ENCODE data around the gene ADGRG6. TPM values are rescaled to one million over a fixed set of nuclear protein-coding genes. Genes with fewer than 3 reads are reported as not detected.

ADGRG6 gene
- total RNA-seq, 1 experiment from 2014 or later: 2.5 TPM

DNA sequence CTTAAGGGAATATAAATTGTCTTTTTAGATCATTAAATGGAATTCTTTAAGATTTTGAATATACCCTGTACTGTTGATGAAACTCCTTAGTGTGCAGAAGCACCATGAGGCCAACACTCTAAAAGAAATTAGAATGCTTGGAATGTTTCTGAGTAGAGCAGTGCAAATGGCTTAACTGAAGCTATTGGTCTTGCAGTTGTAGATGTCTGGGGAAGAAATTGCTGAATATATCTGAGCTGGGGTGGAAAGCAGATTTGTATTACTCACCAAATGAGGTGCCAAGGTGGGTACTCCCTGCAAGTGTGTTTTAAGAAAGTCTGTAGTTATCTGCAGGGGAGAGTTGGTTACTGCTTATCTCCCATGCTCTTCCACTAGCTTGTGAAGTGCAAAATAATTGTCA lies 119.0 kb downstream of the ADGRG6 start:
- no peak overlapping the region for H3K23ac ChIP-seq (ENCODE audit: insufficient read length, low read depth, low read length)
- H3K18ac ChIP-seq (ENCODE audit: insufficient read length, low read depth, low read length): no peak overlapping the region
- no peak for TF ChIP-seq CTCF (conservative IDR thresholded peaks at IDR 0.05)
- H3K4me1 Mint-ChIP-seq: peaks cover 20 to 25% of the 10 kb centered on the region in 2 experiments
- H3K27ac Mint-ChIP-seq: 0 out of 7 replicates have a peak overlapping the region, but pooled peaks of 1 of the 3 experiments have one; percentile 3
- H2AK5ac ChIP-seq (ENCODE audit: insufficient read length, low read length): no peak overlapping the region
- H3K4ac ChIP-seq (ENCODE audit: low read depth, low read length): no peak overlapping the region
- H3K79me2 ChIP-seq (ENCODE audit: insufficient read depth, low read length): no peaks in the 10 kb centered on the region
- H2BK12ac ChIP-seq (ENCODE audit: insufficient read length, low read depth, low read length): no peak overlapping the region
- no peak overlapping the region for H3K56ac ChIP-seq (ENCODE audit: insufficient read length, low read depth, low read length)
- no peaks in the 10 kb centered on the region for H3K79me1 ChIP-seq (ENCODE audit: insufficient read depth, low read depth, low read length, poor library complexity, severe bottlenecking)
- H3K9me3 Mint-ChIP-seq: peaks cover 0 to 2% of the 10 kb centered on the region in 2 experiments; a peak in 1 of 5 replicates
- no peak overlapping the region for H3K4me3 Mint-ChIP-seq
- no peak overlapping the region for H2BK5ac ChIP-seq (ENCODE audit: insufficient read length, low read length)
- no peaks in the 10 kb centered on the region for H3K27me3 Mint-ChIP-seq (ENCODE audit: low read depth)
- no peak overlapping the region for H4K8ac ChIP-seq (replicated peaks; ENCODE audit: insufficient read length, low read depth, low read length)
- no peak overlapping the region for H2BK15ac ChIP-seq (ENCODE audit: low read depth, low read length)
- no peaks in the 10 kb centered on the region for H4K20me1 ChIP-seq (ENCODE audit: control insufficient read depth, insufficient read depth, insufficient read length)
- H3K4me2 ChIP-seq (ENCODE audit: insufficient read depth, insufficient read length, low read length): no peak overlapping the region
- H3K27ac ChIP-seq (ENCODE audit: insufficient read length, low read depth, low read length): no peak overlapping the region
- no peaks in the 10 kb centered on the region for H3K23me2 ChIP-seq (ENCODE audit: insufficient read length, low read depth, low read length, poor library complexity, severe bottlenecking)
- H2AFZ ChIP-seq (ENCODE audit: low read length): no peak overlapping the region
- H3T11ph ChIP-seq (ENCODE audit: low read length): no peak overlapping the region
- no peak overlapping the region for H2BK120ac ChIP-seq (ENCODE audit: low read depth, low read length, poor library complexity, severe bottlenecking)
- H3K27me3 ChIP-seq (ENCODE audit: insufficient read depth, low read length): no peaks in the 10 kb centered on the region
- H4K91ac ChIP-seq (ENCODE audit: insufficient read length, low read depth, low read length): no peak overlapping the region
- H2BK20ac ChIP-seq (ENCODE audit: low read depth, low read length, poor library complexity, severe bottlenecking): no peak overlapping the region
- no peaks in the 10 kb centered on the region for H3K9me3 ChIP-seq (ENCODE audit: control insufficient read depth, low read depth, low read length)
- no peak overlapping the region for H3K9ac ChIP-seq (ENCODE audit: extremely low read depth, insufficient read length, low read length)
- no peak for DNase-seq
- no peaks in the 10 kb centered on the region; a peak in 2 of 7 replicates for H3K36me3 Mint-ChIP-seq (ENCODE audit: insufficient read depth in 1 of 3, low read depth in 3 of 3)
- peaks cover 2% of the 10 kb centered on the region; the same call in 1 of the 2 replicates for H3K4me1 ChIP-seq (ENCODE audit: insufficient read depth, low read length)
- no peak overlapping the region for H3K14ac ChIP-seq (ENCODE audit: insufficient read depth, low read length)
- no peak overlapping the region for H4K5ac ChIP-seq (ENCODE audit: insufficient read length, low read depth, low read length)
